GM18519 (cell line): ENCODE results near the gene SLC17A5.
"Not testable (repeated sequence)": the region's sequence is repeated elsewhere in the genome, so short reads cannot be mapped to it uniquely, and the experiment has no call there.

Experiments used
- ATAC-seq: cut with Tn5 transposase; IDR thresholded peaks from one replicate; pipeline ENCODE4 v1.9.1; 2021; ENCODE audit warnings: mild to moderate bottlenecking, moderate library complexity; ENCODE audit not compliant: unreplicated experiment, low FRiP score

SLC17A5 gene

GRCh38 chr6:73653571-73654424 lies at the start of gene SLC17A5:
SLC17A5 (minus strand) TSS chr6:73653992; CDS start chr6:73653886, 106 bp downstream.
- peak; percentile 74 for ATAC-seq

- no peak for ATAC-seq
Measured at GRCh38 chr6:73703466-73703865, 49.7 kb upstream of the SLC17A5 start.

- no peak for ATAC-seq
Measured at GRCh38 chr6:73702444-73702843, 48.7 kb upstream of the SLC17A5 start.

GRCh38 chr6:73699676-73700459 lies 46.1 kb upstream of the SLC17A5 start:
- ATAC-seq: no peak

- ATAC-seq: no peak
Measured at GRCh38 chr6:73696966-73697655, 43.3 kb upstream of the SLC17A5 start.

- ATAC-seq: peak; percentile 37
Measured at GRCh38 chr6:73695619-73696421, 42.0 kb upstream of the SLC17A5 start, which contains the start of gene CD109. CD109 (plus strand) TSS chr6:73696203; CDS start chr6:73696216, 13 bp downstream.

- ATAC-seq: no peak
Measured at GRCh38 chr6:73694711-73695411, 41.1 kb upstream of the SLC17A5 start.

GRCh38 chr6:73691512-73691911 lies 37.7 kb upstream of the SLC17A5 start:
- ATAC-seq: no peak

GRCh38 chr6:73690056-73690455 lies 36.3 kb upstream of the SLC17A5 start:
- no peak for ATAC-seq

- no peak for ATAC-seq
Measured at GRCh38 chr6:73688351-73688750, 34.6 kb upstream of the SLC17A5 start.

GRCh38 chr6:73683574-73683973 lies 29.8 kb upstream of the SLC17A5 start:
- ATAC-seq: not testable (repeated sequence)

GRCh38 chr6:73680289-73680918 lies 26.6 kb upstream of the SLC17A5 start:
- no peak for ATAC-seq

- ATAC-seq: not testable (repeated sequence)
Measured at GRCh38 chr6:73679846-73680245, 26.1 kb upstream of the SLC17A5 start.

GRCh38 chr6:73679009-73679408 lies 25.2 kb upstream of the SLC17A5 start:
- ATAC-seq: no peak

- peak; percentile 90 for ATAC-seq
Measured at GRCh38 chr6:73675466-73676098, 21.8 kb upstream of the SLC17A5 start.

- no peak for ATAC-seq
Measured at GRCh38 chr6:73671911-73672685, 18.3 kb upstream of the SLC17A5 start.

- ATAC-seq: no peak
Measured at GRCh38 chr6:73669005-73669404, 15.2 kb upstream of the SLC17A5 start.

GRCh38 chr6:73667798-73668197 lies 14.0 kb upstream of the SLC17A5 start:
- ATAC-seq: peak; percentile 46
